GM21576 (cell line): ENCODE results near the gene MIPEP.

Experiments
- ATAC-seq: cut with Tn5 transposase; IDR thresholded peaks from one replicate; pipeline ENCODE4 v1.9.1; 2021; ENCODE audit warnings: mild to moderate bottlenecking, moderate library complexity; ENCODE audit not compliant: unreplicated experiment

MIPEP gene

DNA sequence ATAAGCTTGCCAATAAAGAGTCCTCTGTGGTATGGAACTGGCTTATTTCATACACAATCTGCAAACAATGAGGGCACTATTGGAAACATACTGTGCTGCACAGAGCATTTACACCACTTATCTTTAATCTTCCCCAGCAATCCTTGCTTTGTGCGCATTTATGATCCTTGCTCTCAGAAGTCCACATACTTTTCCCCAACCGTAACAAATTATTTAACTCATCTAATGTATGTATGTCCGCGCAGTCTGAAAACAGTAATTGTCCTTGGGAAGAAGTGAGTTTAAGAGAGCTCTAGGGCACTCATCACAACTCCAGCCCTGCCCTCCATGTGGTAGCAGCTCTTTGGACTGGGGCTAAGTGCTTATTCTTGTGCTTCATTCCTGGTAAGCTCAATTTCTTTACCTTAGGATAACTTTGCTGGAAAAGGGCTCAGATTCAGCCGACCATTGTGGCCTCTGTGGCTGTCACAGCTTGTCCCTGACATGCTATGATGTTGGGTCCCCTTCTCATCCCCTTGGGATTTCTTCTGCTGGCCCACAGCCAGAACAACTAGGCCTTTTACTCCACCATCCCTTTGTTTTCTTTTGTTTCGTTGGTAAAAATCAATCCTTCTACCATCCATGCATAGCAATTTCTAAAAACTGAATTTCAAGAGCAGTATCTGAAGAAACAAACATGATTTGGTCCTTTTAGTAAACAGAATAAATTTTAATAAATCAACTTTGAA lies 166.3 kb downstream of the MIPEP start:
- ATAC-seq: no peak

DNA sequence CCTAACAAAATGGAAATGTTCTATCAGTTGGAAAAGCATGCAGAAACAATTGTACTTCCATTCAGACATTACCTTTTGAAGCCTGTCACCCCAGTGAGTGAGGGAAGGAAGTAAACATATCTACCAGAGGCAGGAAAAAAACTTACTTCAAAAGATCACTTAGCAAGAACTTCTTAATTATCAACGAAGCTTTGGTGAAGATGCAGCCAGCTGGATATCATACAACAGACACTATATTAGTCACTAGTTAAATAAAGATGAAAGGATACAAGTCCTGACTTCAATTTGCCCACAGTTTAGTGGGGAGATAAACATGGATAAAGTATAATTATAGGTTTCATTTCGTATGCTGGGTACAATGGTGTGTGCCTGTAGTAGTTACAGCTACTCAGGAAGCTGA lies 170.2 kb downstream of the MIPEP start:
- ATAC-seq: no peak

DNA sequence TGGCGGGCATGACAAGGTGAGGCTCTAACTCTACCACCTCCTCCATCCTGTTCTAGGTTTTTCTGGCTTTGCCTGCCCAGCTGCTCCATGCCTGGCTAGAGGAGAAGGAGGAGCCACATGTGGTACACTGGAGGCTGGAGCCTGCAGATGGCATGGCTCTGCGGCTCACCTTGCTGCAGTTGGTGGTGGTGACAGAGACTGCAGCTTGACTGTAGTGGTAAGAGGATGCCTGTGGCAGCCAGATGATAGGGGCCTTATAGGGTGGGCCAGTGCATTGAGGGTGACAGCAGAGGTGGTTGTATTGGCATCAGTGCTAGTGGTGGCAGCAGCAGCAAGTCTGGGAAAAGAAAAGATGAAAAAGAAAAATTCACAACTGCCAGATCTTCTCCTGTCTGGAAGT lies 172.8 kb downstream of the MIPEP start:
- no peak for ATAC-seq

DNA sequence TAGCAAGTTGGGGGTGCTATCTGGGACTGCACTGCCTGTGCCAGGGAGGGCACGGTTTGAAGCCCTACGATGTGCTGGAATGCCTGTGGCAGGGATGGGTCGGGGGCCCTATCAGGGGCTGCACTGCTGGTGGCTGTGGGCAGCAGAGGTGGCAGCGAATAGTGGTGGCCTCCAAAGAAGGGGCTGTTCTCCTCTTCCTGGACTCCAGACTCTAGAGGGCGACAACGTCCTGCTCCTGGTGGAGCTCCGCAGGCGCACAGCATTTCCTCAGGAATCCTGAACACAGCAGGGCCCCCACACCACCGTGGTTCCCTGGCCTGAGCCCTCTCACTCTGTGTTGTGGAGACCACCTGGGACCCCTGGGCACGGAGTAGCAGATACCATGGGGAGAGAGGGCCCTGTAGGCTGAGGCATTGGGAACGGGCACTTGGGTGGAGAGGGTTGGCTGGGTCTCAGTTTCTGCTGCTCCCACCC lies 173.4 kb downstream of the MIPEP start:
- no peak for ATAC-seq

DNA sequence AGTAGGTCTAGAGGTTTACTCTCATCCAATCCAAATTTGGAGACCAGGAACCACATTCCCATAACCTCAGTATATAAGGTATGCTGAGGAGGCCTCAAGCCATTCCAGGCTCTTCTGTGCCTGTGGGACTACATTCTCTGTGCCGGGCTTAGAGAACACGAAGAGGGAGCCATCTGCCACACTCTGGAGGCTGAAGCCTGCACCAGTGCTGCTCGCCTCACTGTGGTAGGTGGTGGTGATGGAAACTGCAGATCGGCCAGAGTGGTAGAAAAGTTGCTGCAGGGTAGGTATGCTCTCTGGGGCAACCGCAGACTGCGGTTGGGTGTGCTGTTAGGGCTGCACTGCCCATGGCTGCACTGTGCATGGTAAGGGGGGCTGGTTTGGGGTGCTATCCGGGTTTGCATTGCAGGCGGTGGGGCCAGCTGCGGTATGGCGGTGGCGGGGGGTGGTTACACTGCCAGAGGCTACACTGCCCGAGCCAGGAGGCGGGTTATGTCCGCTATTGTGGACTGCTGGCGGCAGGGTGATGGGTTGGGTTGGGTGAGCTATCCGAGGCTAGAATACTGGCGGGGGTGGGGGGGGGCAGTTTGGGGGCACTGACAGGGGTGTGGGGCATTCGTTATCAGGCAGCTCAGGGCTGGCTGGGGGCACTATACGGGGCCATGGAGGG lies 174.0 kb downstream of the MIPEP start:
- ATAC-seq: no peak

DNA sequence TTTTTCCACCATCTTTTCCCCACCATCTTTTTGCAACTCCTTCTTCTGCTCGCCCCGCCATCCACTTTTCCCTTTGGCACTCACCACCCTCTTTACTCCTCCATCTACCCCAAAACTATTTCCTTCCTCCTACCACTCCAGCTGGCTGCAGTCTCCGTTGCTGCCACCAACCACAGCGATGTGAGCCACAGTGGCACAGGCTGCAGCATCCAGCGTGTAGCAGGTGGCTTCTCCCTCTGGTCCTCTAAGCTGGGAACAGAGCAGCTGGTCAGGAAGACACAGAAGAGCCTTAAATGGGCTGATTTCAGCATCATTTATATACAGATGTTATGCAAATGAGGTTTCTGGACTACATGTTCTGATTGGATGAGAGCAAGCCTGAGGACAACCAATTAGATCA lies 174.5 kb downstream of the MIPEP start:
- no peak for ATAC-seq

DNA sequence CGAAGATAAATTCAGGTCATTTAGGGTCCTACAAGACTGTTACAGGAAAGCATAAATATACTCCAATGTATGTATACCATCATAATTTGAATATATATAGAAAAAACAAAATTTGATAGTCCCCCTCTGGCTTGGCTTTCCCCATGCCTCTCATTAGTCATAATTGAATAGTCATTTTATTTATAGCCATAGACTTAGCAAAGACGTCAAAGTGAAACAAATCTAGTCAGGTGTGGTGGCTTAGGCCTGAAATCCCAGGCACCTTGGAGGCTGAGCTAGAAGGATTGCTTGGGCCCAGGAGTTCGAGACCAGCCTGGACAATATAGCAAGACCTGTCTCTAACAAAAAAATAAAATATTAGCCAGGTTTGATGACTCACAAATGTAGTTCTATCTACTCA lies 177.8 kb downstream of the MIPEP start:
- ATAC-seq: no peak

DNA sequence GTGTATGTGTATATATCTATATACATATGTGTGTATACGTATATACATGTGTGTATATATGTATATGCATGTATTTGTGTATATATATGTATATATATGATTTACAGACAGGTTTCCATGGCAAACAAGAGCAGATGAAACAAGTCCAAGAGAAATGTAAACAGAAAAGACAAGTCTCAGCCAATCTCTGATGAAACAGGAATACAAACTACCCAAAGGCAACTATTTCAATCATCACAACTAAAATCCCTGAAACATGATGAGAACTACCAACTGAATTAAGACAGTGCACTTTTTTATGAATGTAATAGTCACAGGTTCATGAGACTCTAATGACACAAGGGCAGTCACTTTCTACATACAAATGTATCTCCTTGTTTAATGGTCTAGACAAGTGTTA lies 178.8 kb downstream of the MIPEP start:
- no peak for ATAC-seq

DNA sequence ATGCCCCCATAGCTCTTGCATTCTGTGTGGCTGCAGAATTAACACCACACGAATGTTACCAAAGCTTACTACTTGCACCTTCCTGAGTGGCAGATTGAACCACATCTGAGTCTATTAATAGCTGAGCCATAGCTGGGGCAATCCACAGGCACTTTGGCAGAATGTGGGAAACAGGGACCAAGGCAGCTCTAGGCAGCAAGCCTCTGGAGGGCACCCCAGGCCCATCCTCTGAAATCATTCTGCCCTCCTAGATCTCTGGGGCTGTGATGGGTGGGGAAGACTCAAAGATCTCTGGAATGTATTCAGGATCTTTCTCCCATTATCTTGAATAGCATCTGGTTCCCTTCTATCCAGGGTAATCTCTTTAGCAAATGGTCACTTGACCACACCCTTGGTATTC lies 179.7 kb downstream of the MIPEP start:
- no peak for ATAC-seq

DNA sequence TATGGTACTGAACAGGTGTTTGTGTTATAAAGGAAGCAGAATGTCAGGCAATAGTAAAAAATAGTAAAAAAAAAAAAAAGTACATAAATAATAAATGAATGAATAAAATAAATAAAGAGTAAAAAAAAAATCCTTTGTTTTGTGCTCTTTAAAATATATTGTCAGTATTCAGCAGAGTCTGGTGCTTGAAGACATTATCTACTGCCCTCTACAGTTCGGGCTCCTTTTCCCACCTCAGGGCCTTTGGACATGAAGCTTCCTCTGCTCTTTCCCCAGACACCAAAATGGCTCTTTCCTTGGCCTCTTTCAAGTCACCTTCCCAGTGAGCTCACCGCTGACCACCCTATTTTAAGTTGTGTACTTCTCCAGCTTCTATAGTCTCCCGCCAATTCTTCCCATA lies 181.5 kb downstream of the MIPEP start:
- no peak for ATAC-seq

DNA sequence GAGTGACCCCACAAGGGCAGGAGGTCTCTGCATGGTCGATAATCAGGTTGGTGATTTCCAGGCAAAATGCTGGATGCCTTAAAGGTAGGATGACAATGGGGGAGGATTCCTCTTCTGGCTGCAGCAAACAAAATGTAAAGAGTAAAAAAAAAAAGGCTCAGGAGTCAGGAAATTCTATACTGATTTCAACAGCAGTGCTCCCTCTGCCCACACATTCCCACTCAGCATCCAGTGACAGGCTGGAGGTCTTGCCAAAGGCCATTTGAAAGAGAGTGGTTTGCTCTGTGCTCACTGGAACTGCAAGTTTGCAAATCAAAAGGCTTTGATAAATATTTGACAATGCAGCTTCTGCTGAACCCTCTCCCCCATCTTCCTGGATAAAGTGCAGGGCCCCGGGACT lies 183.6 kb downstream of the MIPEP start:
- ATAC-seq: no peak

DNA sequence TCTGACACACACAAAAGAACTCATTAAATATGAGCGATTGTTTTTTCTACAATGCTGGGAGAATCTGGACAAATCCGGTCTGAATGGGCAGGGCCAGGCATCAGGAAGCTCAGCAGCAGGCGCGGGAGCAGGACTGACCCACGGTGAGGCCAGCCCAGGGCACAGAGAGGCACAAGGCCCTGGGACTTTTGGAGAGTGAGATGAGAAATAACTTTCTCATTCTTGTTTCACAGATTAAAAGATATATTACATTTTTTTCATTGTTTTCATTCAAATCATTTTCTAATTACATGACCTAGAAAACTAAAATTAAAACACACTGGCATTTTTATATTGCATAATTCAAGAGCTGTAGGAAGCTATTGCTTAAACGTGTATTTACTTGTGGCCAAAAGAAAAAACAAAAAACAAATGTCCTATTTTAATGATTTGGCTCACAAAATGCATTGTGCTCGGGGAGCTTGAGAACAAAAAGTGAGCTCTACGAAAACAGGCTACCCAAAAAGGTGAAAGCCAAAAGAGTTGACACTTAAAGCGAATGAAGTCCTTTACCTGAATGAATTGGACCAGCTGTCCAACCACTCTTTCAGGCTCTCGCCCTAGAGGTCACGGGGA lies 185.8 kb downstream of the MIPEP start:
- ATAC-seq: no peak

DNA sequence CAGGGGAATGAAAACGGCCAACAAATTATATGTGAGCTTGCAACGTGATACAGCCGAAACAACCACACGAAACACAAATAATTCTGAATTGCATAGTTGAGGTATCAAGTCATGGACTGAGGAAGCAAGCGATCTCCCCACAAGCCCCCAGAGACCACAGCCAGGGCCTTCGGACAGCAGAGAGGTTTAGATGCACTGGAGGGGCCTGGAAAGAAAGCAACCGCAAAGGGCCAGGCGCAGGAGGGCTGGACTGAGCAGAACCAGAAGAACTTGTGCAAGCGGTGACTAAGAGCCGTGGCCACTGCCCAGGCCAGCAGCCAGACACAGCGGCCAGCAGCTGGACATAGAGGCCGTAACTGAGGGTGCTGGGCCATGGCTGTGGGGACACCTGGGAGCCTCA lies 187.6 kb downstream of the MIPEP start:
- ATAC-seq: no peak

DNA sequence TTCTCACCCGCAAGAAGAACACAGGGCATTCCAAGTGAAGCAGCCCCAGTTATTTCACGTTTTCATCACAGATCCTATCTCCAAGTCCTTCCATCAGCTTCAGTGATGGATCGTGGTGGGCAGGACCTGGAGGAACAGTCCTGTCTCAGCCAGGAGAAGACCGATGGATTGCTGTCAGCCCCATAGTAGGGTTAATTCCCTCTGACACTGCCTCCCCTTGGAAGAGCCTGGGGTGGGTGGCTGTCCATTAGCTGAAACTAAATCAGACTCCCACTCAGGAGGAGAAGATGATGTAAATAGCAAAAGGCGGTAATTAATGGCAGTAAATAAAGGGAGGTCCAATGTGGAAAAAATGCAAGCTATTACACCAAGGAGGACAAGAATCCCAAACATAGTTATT lies 188.0 kb downstream of the MIPEP start:
- no peak for ATAC-seq

DNA sequence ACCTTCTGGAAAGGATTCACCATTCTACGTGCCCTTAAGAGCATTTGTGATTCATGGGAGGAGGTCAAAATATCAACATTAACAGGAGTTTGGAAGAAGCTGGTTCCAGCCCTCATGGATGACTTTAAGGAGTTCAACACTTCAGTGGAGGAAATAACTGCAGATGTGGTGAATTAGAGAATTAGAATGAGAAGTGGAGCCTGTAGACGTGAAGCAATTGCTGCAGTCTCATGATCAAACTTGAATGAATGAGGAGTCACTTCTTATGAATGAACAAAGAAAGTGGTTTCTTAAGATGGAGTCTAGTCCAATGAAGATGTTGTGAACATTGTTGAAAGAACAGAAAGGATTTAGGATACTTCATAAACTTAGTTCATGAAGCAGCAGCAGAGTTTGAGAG lies 189.9 kb downstream of the MIPEP start:
- ATAC-seq: no peak

DNA sequence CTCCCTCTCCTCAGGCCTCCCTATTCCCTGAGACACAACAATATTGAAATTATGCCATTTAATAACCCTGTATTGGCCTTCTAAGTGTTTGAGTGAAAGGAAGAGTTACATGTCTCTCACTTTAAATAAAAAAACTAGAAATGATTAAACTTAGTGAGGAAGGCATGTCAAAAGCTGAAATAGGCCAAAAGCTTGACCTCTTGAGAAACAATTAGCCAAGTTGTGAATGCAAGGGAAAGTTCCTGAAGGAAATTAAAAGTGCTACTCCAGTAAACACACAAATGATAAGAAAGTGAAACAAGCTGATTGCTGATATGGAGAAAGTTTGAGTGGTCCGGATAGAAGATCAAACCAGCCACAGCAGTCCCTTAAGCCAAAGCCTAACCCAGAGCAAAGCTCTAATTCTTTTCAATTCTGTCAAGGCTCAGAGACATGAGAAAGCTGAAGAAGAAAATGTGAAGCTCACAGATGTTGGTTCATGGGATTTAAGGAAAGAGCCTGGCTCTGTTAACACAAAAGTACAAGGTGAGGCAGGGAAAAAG lies 191.4 kb downstream of the MIPEP start:
- no peak for ATAC-seq

DNA sequence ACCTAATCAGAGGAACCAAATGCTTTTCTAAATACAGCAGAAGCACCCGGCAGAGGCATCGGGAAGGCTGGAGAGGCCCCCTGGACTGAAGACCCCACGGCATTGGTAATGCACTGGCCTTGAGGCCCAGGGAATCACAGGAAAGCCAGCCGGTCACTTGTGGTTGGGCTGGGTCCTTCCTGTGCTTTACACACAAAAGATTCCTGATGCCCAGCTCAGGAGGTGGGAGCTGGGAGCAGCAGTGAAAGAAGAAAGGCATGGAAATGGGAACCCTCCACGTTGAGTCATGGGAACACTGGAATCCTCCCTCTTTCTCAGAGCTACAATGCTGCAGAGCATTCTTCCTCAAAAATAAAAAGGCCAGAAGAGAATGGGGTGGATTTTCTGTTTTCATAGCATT lies 192.6 kb downstream of the MIPEP start:
- no peak for ATAC-seq

DNA sequence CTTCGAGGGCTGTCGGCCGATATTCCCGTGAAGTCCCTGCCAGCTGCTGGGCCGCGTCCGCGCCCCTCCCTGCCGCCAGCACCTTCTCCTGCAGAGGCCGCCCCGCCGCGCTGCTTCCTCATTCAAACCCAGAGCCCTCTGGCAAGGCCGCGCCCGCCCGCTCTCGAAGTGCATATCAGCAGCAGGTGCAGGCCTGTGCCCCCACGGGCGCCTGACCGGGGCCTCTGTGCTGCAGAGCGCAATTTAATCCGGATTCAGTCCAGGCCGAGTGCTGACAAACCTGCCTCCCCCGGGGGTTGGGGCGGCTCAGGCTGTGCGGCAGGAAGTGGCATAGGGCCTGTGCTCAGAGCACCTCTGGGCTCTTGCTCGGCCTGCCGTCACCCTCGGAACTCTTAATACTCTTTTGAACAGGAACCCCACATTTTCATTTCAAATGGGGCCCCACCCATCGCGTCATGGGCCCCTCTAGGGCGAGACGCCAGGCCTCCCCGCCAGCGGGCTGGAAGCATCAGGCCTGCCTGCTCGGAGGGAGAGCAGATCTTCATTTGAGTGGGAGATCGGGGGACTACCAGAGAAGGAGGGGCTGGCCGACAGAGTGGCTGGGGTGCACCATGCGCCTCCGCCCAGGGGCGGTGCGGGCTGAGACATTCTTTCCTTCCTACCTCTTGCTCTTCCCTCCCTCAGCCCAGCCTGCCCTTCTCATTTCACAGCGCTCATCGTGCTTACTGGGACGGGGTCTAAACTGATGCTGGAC lies 193.3 kb downstream of the MIPEP start:
- ATAC-seq: peak; percentile 91

DNA sequence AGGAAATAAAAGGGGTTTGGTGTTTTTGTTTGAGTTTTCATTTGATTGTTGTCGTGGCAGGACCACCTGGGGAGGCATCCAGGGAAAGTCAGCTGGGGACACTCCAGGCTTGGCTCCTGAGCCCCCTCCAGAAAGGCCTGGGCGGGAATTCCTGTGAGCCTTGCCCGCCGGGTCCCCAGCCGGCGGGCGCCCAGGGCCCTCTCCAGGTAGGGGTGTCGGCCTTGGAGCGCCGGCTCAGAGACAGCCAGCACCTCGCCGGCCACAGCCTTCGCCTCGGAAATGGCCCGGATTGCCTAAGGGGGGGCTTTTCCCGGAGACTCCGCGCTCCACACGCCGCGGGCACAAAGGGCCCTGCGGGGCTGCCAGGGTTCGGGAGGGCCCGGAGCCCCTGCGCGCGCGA lies 194.0 kb downstream of the MIPEP start:
- ATAC-seq: no peak

DNA sequence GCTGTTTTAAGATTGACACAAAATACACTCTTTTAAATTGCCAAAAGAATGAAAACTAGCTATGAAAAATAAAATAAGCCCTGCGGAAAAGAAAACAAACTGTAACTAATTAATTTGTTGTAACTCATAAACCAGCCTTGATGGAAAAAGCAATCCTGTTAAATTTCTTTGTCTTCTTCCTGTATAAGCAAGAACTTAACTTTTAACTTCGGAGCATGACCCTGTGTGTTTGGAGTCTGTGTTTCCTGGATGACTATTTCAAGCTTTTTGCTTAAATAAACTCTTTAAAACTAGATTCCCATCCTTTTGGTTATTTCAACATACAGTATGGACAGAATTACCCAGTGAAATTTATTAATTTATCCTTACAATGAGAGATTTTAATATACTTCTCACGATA lies 196.4 kb downstream of the MIPEP start:
- ATAC-seq: no peak

DNA sequence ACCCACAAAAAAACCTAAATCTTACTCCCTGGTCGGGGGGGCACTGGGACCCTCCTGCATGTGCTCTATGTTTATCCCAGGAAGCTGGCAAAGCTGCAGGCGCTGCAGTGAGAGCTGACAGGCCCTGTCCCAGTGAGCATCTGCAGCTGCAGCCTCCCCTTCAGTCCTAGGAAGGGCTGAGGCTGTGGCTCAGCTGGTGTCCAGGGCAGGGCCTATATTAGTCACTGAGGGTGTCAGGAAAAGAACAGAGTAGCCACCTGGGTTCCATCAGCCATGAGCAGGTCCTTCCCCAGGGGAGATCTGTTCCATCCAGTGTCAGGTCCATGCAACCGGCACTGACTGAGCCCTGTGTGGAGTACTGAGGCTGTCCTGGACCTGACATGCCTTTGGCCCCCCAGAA lies 198.5 kb downstream of the MIPEP start:
- ATAC-seq: no peak
